Lower lobe of right lung (tissue), 2 donors: ENCODE results near the gene WDR72. TPM values are rescaled to one million over a fixed set of nuclear protein-coding genes. Genes with fewer than 3 reads are reported as not detected.

Source experiments
- ATAC-seq, 2 donors: fragments of 200-7000 bp; cut with Tn5 transposase; one replicate each; pipeline ENCODE4 v1.9.1; 2020 to 2022; ENCODE audit warnings: mild to moderate bottlenecking in 2 of 2, moderate library complexity in 2 of 2
- DNase-seq: peaks from one replicate; pipeline ENCODE4 v3.0.0-alpha.2; 2020
- H3K27ac ChIP-seq: fragments of 200-600 bp; one replicate; pipeline ENCODE4 v1.8.0; 2022
- H3K27me3 ChIP-seq: fragments of 200-600 bp; one replicate; pipeline ENCODE4 v1.8.0; 2022; ENCODE audit warnings: low read depth
- H3K36me3 ChIP-seq: fragments of 200-600 bp; one replicate; pipeline ENCODE4 v1.8.0; 2022; ENCODE audit warnings: mild to moderate bottlenecking
- H3K4me1 ChIP-seq: fragments of 200-600 bp; one replicate; pipeline ENCODE4 v1.8.0; 2022
- H3K4me3 ChIP-seq: fragments of 200-600 bp; one replicate; pipeline ENCODE4 v1.8.0; 2022; ENCODE audit warnings: mild to moderate bottlenecking
- H3K9me3 ChIP-seq: fragments of 200-600 bp; one replicate; pipeline ENCODE4 v1.8.0; 2022
- CTCF ChIP-seq: fragments of 200-600 bp; IDR thresholded peaks from one replicate; pipeline ENCODE4 v1.8.0; 2022; ENCODE audit warnings: antibody characterized with exemption, mild to moderate bottlenecking
- intact Hi-C: fragments of 100-400 bp; cut with DNase I; formaldehyde crosslinking; loops from one replicate; pipeline ENCODE4 v1.11.0; 2022
- total RNA-seq: library from RNA; stranded (reverse); fragmentation: NEBNext Ultra II Directional; extraction: Animal tissue kit (Norgen Biotek cat#: 25700); gene quantifications from one replicate; pipeline ENCODE4 v1.2.1, GENCODE V29; 2021
- donor health status: DM: no; HTN: yes; CAD: no; lungs with severe emphysema.

Gene WDR72
- total RNA-seq, 1 donor from 2014 or later = 1.5 TPM

DNA sequence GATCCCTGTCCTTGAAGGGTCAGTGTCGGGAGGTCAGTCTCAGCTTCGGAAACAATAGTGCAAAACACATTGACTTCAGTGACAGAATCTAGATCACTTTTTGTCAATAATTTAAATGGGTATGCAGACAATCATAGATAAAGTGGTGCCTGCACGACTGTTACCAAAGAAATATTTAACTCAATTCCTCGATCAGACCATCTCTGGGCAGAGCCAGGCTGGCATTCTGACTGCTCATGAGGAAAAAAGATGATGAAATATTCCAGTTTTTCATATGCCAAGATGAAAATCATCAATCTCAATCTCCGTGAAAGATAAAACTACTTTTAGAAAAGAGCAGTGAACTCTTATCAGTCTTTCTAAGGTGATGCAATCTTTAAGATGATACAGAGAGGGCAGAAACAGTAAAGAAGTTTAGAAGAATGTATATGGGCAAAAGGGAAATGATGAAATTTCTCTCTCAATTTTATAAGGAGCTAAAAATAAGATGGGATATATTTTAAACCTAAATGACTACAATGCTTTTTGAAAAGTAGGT, 169.9 kb downstream of the WDR72 start:
- TF ChIP-seq CTCF = no peak
- intact Hi-C loops = no loop called here
- DNase-seq = no peak
- Histone ChIP-seq H3K4me3 (no peak overlapping the region), H3K27ac (no peak overlapping the region), H3K27me3 (no peaks in the 10 kb centered on the region), H3K9me3 (no peaks in the 10 kb centered on the region), H3K36me3 (no peaks in the 10 kb centered on the region), H3K4me1 (no peaks in the 10 kb centered on the region)
- no peak for ATAC-seq

DNA sequence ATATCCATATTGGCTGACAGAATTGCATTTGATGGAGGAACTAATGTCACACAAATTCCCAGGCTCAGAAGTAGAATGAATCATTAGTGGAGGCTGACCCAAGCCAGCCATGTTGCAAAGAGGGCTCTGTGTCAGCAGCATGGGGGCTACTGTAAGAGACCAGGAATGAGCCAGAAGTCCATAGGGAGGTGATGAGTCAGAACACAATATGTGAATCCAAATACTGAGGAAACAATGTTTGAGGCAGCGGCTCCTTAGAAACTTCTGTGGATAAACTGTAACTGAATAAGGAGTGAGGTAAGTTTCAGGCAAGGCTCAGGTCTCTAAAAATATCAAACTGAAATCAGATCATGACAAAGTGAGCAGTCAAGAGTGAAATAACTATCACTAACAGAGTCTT, 170.7 kb downstream of the WDR72 start:
- no peaks in the 10 kb centered on the region for H3K9me3 ChIP-seq
- no peaks in the 10 kb centered on the region for H3K27me3 ChIP-seq
- no peak overlapping the region for H3K4me3 ChIP-seq
- H3K36me3 ChIP-seq = no peaks in the 10 kb centered on the region
- ATAC-seq = no peak
- no peaks in the 10 kb centered on the region for H3K4me1 ChIP-seq
- no peak for DNase-seq
- H3K27ac ChIP-seq = no peak overlapping the region
- intact Hi-C loops = no loop called here
- TF ChIP-seq CTCF = no peak

DNA sequence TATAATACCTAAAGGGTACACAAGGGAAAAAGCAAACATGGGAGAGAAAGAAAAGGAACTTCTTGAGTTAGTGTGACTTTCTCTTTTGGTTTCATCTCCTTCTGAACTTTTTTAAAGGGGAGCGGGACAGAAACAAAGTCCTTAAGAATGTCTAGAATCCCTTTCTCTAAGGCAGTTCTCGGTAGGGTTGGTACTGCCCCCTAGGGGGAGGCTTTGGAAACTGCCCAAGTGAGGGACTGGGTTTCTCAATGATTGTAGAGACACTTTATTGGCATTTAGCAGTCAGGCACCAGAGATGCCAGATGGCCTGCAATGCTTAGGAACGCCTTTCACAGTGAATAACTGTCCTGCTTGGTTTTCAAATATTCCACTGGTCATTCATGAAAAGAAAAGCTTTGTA, 172.7 kb downstream of the WDR72 start:
- H3K27me3 ChIP-seq = no peaks in the 10 kb centered on the region
- peak in 1 of 2 donors; percentile 56 for ATAC-seq

GRCh38 chr15:53581513-53581912, 177.9 kb downstream of the WDR72 start:
- Histone ChIP-seq H3K27ac (no peak overlapping the region), H3K4me3 (no peak overlapping the region), H3K27me3 (no peaks in the 10 kb centered on the region), H3K36me3 (no peaks in the 10 kb centered on the region), H3K4me1 (no peaks in the 10 kb centered on the region), H3K9me3 (no peaks in the 10 kb centered on the region)
- ATAC-seq (no peak), DNase-seq (no peak)
- intact Hi-C loops = no loop called here
- TF ChIP-seq CTCF = no peak

More for the DNA sequence above, 172.7 kb downstream of the WDR72 start:
- peak; percentile 40 for DNase-seq
- peak; percentile 37 for TF ChIP-seq CTCF
- Histone ChIP-seq H3K4me1 (no peaks in the 10 kb centered on the region), H3K36me3 (no peaks in the 10 kb centered on the region), H3K9me3 (no peaks in the 10 kb centered on the region), H3K4me3 (no peak overlapping the region), H3K27ac (no peak overlapping the region)
- intact Hi-C loops = no loop called here

GRCh38 chr15:53580366-53580765, 179.1 kb downstream of the WDR72 start:
- Histone ChIP-seq H3K36me3 (no peaks in the 10 kb centered on the region), H3K9me3 (no peaks in the 10 kb centered on the region), H3K27ac (no peak overlapping the region), H3K27me3 (no peaks in the 10 kb centered on the region), H3K4me1 (no peaks in the 10 kb centered on the region), H3K4me3 (no peak overlapping the region)
- DNase-seq (no peak), ATAC-seq (peak in 1 of 2 donors; percentile 54)
- TF ChIP-seq CTCF = no peak
- intact Hi-C loops = no loop called here

DNA sequence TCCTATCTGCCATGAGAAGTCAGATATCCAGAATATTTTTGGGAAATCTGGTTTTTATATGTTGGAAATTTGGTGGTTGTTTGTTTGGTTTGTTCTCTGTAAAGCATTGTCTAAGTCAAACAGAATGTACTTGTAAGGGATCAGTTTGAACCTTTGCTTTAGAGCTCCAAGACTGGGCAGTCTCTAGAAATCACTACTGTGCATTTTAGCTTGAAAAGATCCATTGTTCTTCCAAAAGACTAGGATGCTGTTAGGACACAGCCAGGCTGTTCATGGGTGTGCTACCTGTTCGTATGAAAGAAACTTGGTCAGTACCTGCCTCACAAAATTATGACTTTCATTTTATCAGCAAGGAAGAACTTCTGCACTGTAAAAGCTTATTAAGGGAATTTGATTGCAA, 182.6 kb downstream of the WDR72 start:
- TF ChIP-seq CTCF = no peak
- Histone ChIP-seq H3K27ac (no peak overlapping the region), H3K27me3 (no peaks in the 10 kb centered on the region), H3K4me1 (no peaks in the 10 kb centered on the region), H3K36me3 (no peaks in the 10 kb centered on the region), H3K9me3 (no peaks in the 10 kb centered on the region), H3K4me3 (no peak overlapping the region)
- ATAC-seq = no peak
- DNase-seq = no peak
- intact Hi-C loops = no loop called here
